ENCODE measurements around the gene RAPGEF4.

RAPGEF4 gene

DNA sequence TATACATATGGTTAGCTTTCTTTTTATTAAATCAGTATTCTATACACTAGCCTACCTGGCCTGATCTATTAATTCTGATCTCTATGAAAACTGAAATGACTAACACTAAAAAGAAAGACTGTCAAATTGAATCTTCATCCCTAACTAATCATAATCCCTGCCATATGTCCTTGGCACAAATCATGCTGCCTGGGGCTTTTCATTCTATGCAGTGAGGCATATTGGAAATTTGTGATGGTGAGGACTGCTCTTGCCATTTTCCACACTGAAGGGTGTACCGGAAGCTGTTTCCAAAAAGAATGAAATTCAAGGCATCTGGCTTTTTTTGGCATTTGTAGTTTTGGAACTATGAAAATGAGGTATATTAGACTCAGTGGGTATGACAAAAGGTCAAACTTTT lies 39.7 kb downstream of the RAPGEF4 start:
- Histone ChIP-seq H3K27ac (ENCODE audit: extremely low read depth, low read depth, low read length) (no peak overlapping the region), H3K36me3 (ENCODE audit: control insufficient read depth in 2 of 2, insufficient read depth in 1 of 2, low read length in 2 of 2) (no peaks in the 10 kb centered on the region), H3K4me1 (ENCODE audit: control insufficient read depth, insufficient read depth, low read length) (no peaks in the 10 kb centered on the region), H3K9me3 (ENCODE audit: control insufficient read depth, insufficient read depth, low read depth, low read length) (no peaks in the 10 kb centered on the region), H3K4me3 (ENCODE audit: low read depth, low read length) (no peak overlapping the region)
- TF ChIP-seq ZNF248 (tag by site-specific recombination; IDR thresholded peaks at IDR 0.05) (no peak), ZNF302 (tag by site-specific recombination; IDR thresholded peaks at IDR 0.05; ENCODE audit: low read depth) (no peak), ZNF292 (tag by site-specific recombination; IDR thresholded peaks at IDR 0.05; ENCODE audit: borderline replicate concordance, low read depth) (no peak), GLI2 (tag by site-specific recombination; IDR thresholded peaks at IDR 0.05; ENCODE audit: borderline replicate concordance, low read depth) (no peak), ZNF473 (tag by site-specific recombination; IDR thresholded peaks at IDR 0.05) (no peak), SCRT1 (tag by site-specific recombination; IDR thresholded peaks at IDR 0.05; ENCODE audit: borderline replicate concordance) (no peak), ZNF518A (tag by site-specific recombination; conservative IDR thresholded peaks at IDR 0.05; ENCODE audit: low read depth) (no peak), ZNF354C (tag by site-specific recombination; IDR thresholded peaks at IDR 0.05; ENCODE audit: borderline replicate concordance, low read depth) (no peak), ZNF48 (tag by site-specific recombination; IDR thresholded peaks at IDR 0.05) (no peak), ZNF324 (tag by site-specific recombination; IDR thresholded peaks at IDR 0.05) (no peak), ZNF18 (tag by site-specific recombination; IDR thresholded peaks at IDR 0.05) (no peak), ZNF555 (tag by site-specific recombination; conservative IDR thresholded peaks at IDR 0.05) (no peak), ZBTB6 (tag by site-specific recombination; IDR thresholded peaks at IDR 0.05) (no peak), PBX3 (CRISPR knock-in tag; IDR thresholded peaks at IDR 0.05) (no peak), ZNF777 (tag by site-specific recombination; IDR thresholded peaks at IDR 0.05; ENCODE audit: borderline replicate concordance) (no peak), ZNF639 (tag by site-specific recombination; IDR thresholded peaks at IDR 0.05) (no peak), ZNF792 (tag by site-specific recombination; IDR thresholded peaks at IDR 0.05) (no peak), ZNF362 (tag by site-specific recombination; IDR thresholded peaks at IDR 0.05) (no peak), ZNF776 (tag by site-specific recombination; IDR thresholded peaks at IDR 0.05; ENCODE audit: borderline replicate concordance) (no peak)
- TF ChIP-seq, protein P1, sequence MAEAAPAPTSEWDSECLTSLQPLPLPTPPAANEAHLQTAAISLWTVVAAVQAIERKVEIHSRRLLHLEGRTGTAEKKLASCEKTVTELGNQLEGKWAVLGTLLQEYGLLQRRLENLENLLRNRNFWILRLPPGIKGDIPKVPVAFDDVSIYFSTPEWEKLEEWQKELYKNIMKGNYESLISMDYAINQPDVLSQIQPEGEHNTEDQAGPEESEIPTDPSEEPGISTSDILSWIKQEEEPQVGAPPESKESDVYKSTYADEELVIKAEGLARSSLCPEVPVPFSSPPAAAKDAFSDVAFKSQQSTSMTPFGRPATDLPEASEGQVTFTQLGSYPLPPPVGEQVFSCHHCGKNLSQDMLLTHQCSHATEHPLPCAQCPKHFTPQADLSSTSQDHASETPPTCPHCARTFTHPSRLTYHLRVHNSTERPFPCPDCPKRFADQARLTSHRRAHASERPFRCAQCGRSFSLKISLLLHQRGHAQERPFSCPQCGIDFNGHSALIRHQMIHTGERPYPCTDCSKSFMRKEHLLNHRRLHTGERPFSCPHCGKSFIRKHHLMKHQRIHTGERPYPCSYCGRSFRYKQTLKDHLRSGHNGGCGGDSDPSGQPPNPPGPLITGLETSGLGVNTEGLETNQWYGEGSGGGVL (tag by site-specific recombination; IDR thresholded peaks at IDR 0.05), result no peak
- ChIA-PET POLR2A (no interaction called here), CTCF (interaction anchor here (0.6 kb wide), 1 partner anchor 1852 kb away, joined by 3 read pairs; no protein-coding TSS in a partner anchor)
